K562 (cell line): ENCODE measurements around the gene ARFGAP1. TPM values are rescaled to one million over a fixed set of nuclear protein-coding genes. Genes with fewer than 3 reads are reported as not detected.

Source experiments
- ATAC-seq: fragments of 200-7000 bp; cut with Tn5 transposase; 3 replicates; pipeline ENCODE4 v1.9.1; 2020; ENCODE audit warnings: moderate library complexity
- BruUV-seq: library from RNA; stranded (reverse); fragments of 400-500 nt; replicated peaks from 2 replicates; lab custom pipeline; 2021; lab: Mats Ljungman, UMichigan
- CTCF ChIA-PET: fragments of 300-600 bp; formaldehyde crosslinking; extraction: SDS; loops from one replicate; lab custom pipeline; 2021; ENCODE audit warnings: low intra/inter-chr PET ratio; lab: Yijun Ruan, JAX
- POLR2A ChIA-PET: fragments of 300-600, 350-650 bp; sonication (Branson Sonifier 250); formaldehyde crosslinking; extraction: SDS; loops from one replicate; lab custom pipeline; 2021; ENCODE audit warnings: antibody characterized with exemption, inconsistent platforms; lab: Yijun Ruan, JAX
- DNase-seq, 4 experiments: peaks; one replicate each; pipeline versions ENCODE4 v3.0.0 to v3.0.0-alpha.2; 2011 to 2018; ENCODE audit warnings: low spot score in 3 of 4, mixed read lengths in 3 of 4; ENCODE audit errors: extremely low read depth in 1 of 4
- FAIRE-seq: peaks from 2 replicates; lab custom pipeline; 2011; peaks lifted over from hg19 to GRCh38; lab: Jason Lieb, UNC
- H2AFZ ChIP-seq: 2 replicates; pipeline ENCODE4 v1.6.0; 2011; ENCODE audit warnings: low read depth, low read length, control low read depth, inconsistent platforms
- H3K27ac ChIP-seq: fragments of 200-600 bp; 3 replicates; pipeline ENCODE4 v1.8.0; 2011; ENCODE audit warnings: low read depth, mild to moderate bottlenecking, control low read depth, inconsistent platforms, low read length, moderate library complexity, mixed read lengths; ENCODE audit errors: extremely low read depth
- H3K27me3 ChIP-seq, 2 experiments: fragments of 300-600 bp in 1 of 2; 2 replicates in 1 of 2; 3 replicates in 1 of 2; pipeline versions ENCODE4 v1.6.0 to v1.8.0; 2011; ENCODE audit warnings: inconsistent platforms in 2 of 2, low read length in 2 of 2, mild to moderate bottlenecking in 1 of 2, mixed read lengths in 1 of 2, moderate library complexity in 1 of 2; ENCODE audit not compliant: control insufficient read depth in 2 of 2, insufficient read depth in 2 of 2
- H3K36me3 ChIP-seq: fragments of 300-600 bp; 3 replicates; pipeline ENCODE4 v1.8.0; 2011; ENCODE audit warnings: mild to moderate bottlenecking, low read length, inconsistent platforms; ENCODE audit not compliant: control insufficient read depth, insufficient read depth
- H3K4me1 ChIP-seq, 2 experiments: fragments of 200-600 bp in 1 of 2; replicated peaks in 1 of 2; 2 replicates in 1 of 2; 3 replicates in 1 of 2; pipeline versions ENCODE4 v1.5.1 to v1.8.0; 2011; ENCODE audit warnings: inconsistent platforms in 2 of 2, low read length in 2 of 2, mild to moderate bottlenecking in 1 of 2, mixed read lengths in 1 of 2, moderate library complexity in 1 of 2; ENCODE audit not compliant: control insufficient read depth in 2 of 2, insufficient read depth in 2 of 2
- H3K4me2 ChIP-seq: 2 replicates; pipeline ENCODE4 v1.6.1; 2011; ENCODE audit warnings: low read length, control low read depth, inconsistent platforms, mixed read lengths; ENCODE audit not compliant: insufficient read depth
- H3K4me3 ChIP-seq: fragments of 200-600 bp; sonication (generic), shearing (Covaris generic); 2 replicates; pipeline ENCODE4 v1.5.1; 2016; ENCODE audit warnings: control low read depth, inconsistent platforms
- H3K79me2 ChIP-seq: fragments of 200-600 bp; 3 replicates; pipeline ENCODE4 v1.8.0; 2011; ENCODE audit warnings: low read length, inconsistent platforms; ENCODE audit not compliant: control insufficient read depth, insufficient read depth
- H3K9ac ChIP-seq, 2 experiments: 2 replicates each; pipeline versions ENCODE4 v1.6.0 to v1.6.1; 2011; ENCODE audit warnings: low read depth in 2 of 2, low read length in 2 of 2, control low read depth in 1 of 2, inconsistent platforms in 1 of 2, mild to moderate bottlenecking in 1 of 2, mixed read lengths in 1 of 2; ENCODE audit not compliant: insufficient read depth in 1 of 2
- H3K9me1 ChIP-seq: one replicate; pipeline ENCODE4 v1.6.0; 2011; ENCODE audit warnings: inconsistent platforms, mild to moderate bottlenecking, low read length, moderate library complexity; ENCODE audit not compliant: control insufficient read depth, insufficient read depth
- H3K9me3 ChIP-seq: replicated peaks from 2 replicates; pipeline ENCODE4 v1.5.1; 2011; ENCODE audit warnings: low read depth, low read length, inconsistent platforms; ENCODE audit not compliant: control insufficient read depth, insufficient read depth
- H4K20me1 ChIP-seq: replicated peaks from 2 replicates; pipeline ENCODE4 v1.6.1; 2011; ENCODE audit warnings: low read length, inconsistent platforms, mixed read lengths; ENCODE audit not compliant: control insufficient read depth, insufficient read depth
- CBX3 ChIP-seq, 2 experiments: IDR thresholded peaks; 1 replicate in 1 of 2; 2 replicates in 1 of 2; pipeline ENCODE4 v1.6.1; 2012; ENCODE audit warnings: inconsistent platforms in 2 of 2, low read length in 2 of 2, borderline replicate concordance in 1 of 2, control low read depth in 1 of 2
- CBX8 ChIP-seq: fragments of 200-600 bp; sonication (generic); IDR thresholded peaks from 2 replicates; pipeline ENCODE4 v1.6.1; 2012; ENCODE audit warnings: borderline replicate concordance, mixed run types, low read depth, mild to moderate bottlenecking, moderate library complexity, mixed read lengths, low read length, control low read depth, inconsistent platforms; ENCODE audit not compliant: poor library complexity, severe bottlenecking; ENCODE audit errors: extremely low read depth
- CCAR2 ChIP-seq: fragments of 200-400 bp; formaldehyde crosslinking; IDR thresholded peaks from 2 replicates; pipeline ENCODE4 v1.6.1; 2017; ENCODE audit warnings: mild to moderate bottlenecking, low read depth, low read length
- CHCHD3 ChIP-seq: fragments of 250-450 bp; sonication (Bioruptor Pico); IDR thresholded peaks from 2 replicates; pipeline ENCODE4 v2.1.2; 2022; ENCODE audit warnings: mild to moderate bottlenecking
- NCOR1 ChIP-seq: fragments of 450-650 bp; IDR thresholded peaks from 2 replicates; pipeline ENCODE4 v1.6.1; 2016; ENCODE audit warnings: mild to moderate bottlenecking, moderate library complexity
- SAFB2 ChIP-seq: fragments of 200-400 bp; formaldehyde crosslinking; IDR thresholded peaks from 2 replicates; pipeline ENCODE4 v1.6.1; 2018; ENCODE audit warnings: borderline replicate concordance, low read length, low read depth, moderate library complexity; ENCODE audit not compliant: severe bottlenecking
- WHSC1 ChIP-seq: IDR thresholded peaks from one replicate; pipeline ENCODE4 v1.6.1; 2012; ENCODE audit warnings: low read length, control low read depth, inconsistent platforms
- ZNF354B ChIP-seq: fragments of 250-450 bp; sonication (Bioruptor Pico); IDR thresholded peaks from 2 replicates; pipeline ENCODE4 v1.4.0; 2020
- ZNF77 ChIP-seq: fragments of 250-450 bp; sonication (Bioruptor Pico); IDR thresholded peaks from 2 replicates; pipeline ENCODE4 v1.5.0; 2020
- WGBS: fragments of 100-300 bp; shearing (Covaris generic); methylation state at CpG from one replicate; pipeline ENCODE4 v1.1.6; 2016; ENCODE audit warnings: low coverage, mixed read lengths; ENCODE audit not compliant: insufficient coverage; ENCODE audit errors: missing lambda C conversion rate; 5-methylcytosine and 5-hydroxymethylcytosine counted together
- in situ Hi-C: fragments of 300-500 bp; cut with MboI; formaldehyde crosslinking; loops from 4 replicates; pipeline ENCODE4 v1.15.0; 2018; ENCODE audit warnings: inconsistent platforms, mixed read lengths
- intact Hi-C: fragments of 100-400 bp; cut with micrococcal nuclease; formaldehyde crosslinking; loops from 2 replicates; pipeline ENCODE4 v1.14.2; 2022
- polyA plus RNA-seq, 8 experiments: library from polyadenylated mRNA; depleted of rRNA in 4 of 8; stranded (reverse) in 5 of 8; unstranded in 3 of 8; fragments of >200 nt; fragmentation: Nextera tagmentation in 2 of 8; fragmentation: Illumina TruSeq in 1 of 8; extraction: Ambion mirVana in 2 of 8; extraction: Trizol in 1 of 8; gene quantifications; 2 replicates each; pipeline versions ENCODE4 v1.2.1 to v1.2.3, GENCODE V29; 2011 to 2014; ENCODE audit warnings: inconsistent platforms in 1 of 8, missing spikeins in 1 of 8
- total RNA-seq, 7 experiments: library from RNA; depleted of rRNA in 6 of 7; stranded (reverse); fragments of >200 nt in 6 of 7; fragmentation: Illumina TruSeq in 2 of 7; extraction: Trizol in 2 of 7; gene quantifications; 2 replicates each; pipeline versions ENCODE4 v1.2.1 to v1.2.3, GENCODE V29; 2011 to 2021; ENCODE audit warnings: low replicate concordance in 1 of 7
- TF ChIP-seq, protein P1 (sequence below): sonication (generic); formaldehyde crosslinking; IDR thresholded peaks from 2 replicates; pipeline ENCODE4 v1.8.0; 2022; ENCODE audit warnings: mild to moderate bottlenecking, low read depth, missing genetic modification reagents
- TF ChIP-seq, protein P2 (sequence below): IDR thresholded peaks from 2 replicates; pipeline ENCODE4 v1.6.1; 2014; ENCODE audit warnings: antibody characterized with exemption
- TF ChIP-seq, protein P3 (sequence below), 2 experiments: fragments of 450-650 bp; conservative IDR thresholded peaks; 2 replicates each; pipeline ENCODE4 v1.6.1; 2017; ENCODE audit warnings: mild to moderate bottlenecking in 2 of 2, moderate library complexity in 2 of 2
- TF ChIP-seq, protein P4 (sequence below): fragments of 450-650 bp; IDR thresholded peaks from 2 replicates; pipeline ENCODE4 v1.6.1; 2016; ENCODE audit warnings: mild to moderate bottlenecking

Gene ARFGAP1
- total and polyA plus RNA-seq, 9 of the 15 experiments (the other 6 are each of a cell fraction or from before 2014, with no cell fraction given): 0.53 to 102 (median 33.5) TPM

DNA sequence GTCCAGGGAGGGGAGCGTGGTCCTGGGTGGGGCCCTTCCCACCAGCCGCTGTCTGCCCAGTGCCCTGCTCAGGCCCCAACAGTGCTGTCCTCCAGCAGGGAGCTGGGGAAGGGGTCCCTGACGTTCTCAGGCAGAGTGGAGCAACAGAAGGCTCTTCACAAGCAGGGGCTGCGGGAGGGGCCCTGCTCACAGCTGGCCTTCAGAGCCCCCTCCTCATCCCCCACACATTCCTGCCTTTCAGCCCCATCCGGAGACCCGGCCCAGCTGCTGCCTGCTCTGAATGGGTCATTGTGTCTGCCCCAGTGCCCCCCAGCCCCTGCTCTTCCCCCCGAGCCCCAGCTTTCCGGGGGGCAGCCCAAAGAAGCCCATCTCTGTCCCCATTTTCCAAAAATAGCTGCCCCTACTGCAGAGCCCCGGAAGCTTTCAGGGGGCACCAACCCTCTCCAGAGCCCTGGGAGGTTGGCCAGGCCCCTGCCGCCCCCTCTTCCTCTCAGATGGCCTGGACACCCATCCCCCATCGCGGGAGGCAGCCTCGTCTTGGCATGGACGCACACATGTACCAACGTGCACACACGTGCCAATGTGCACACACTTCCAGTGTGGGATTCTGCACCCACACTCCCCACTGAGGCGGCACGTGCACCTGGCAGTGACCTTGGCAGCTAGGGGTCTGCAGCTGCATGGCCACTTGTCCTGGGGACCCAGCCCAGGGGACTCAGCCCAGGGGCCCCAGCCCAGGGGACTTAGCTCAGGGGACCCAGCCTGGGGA is 24.1 kb downstream of the ARFGAP1 start:
- no peaks in the 10 kb centered on the region for H3K79me2 ChIP-seq
- in situ Hi-C loops: no loop called here
- POLR2A ChIA-PET: interaction anchor here (0.6 to 1.0 kb wide), 4 partner anchors 9 to 696 kb away, joined by 3 to 5 read pairs (median 4); no protein-coding TSS in a partner anchor
- TF ChIP-seq, protein P1, sequence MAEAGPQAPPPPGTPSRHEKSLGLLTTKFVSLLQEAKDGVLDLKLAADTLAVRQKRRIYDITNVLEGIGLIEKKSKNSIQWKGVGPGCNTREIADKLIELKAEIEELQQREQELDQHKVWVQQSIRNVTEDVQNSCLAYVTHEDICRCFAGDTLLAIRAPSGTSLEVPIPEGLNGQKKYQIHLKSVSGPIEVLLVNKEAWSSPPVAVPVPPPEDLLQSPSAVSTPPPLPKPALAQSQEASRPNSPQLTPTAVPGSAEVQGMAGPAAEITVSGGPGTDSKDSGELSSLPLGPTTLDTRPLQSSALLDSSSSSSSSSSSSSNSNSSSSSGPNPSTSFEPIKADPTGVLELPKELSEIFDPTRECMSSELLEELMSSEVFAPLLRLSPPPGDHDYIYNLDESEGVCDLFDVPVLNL (CRISPR knock-in tag): no peak
- TF ChIP-seq WHSC1 (no peak), CHCHD3 (CRISPR knock-in tag) (no peak), CBX3 (IDR thresholded peaks at IDR 0.05; ENCODE audit: borderline replicate concordance in 1 of 2, low read length in 2 of 2) (no peak), CBX8 (no peak), ZNF77 (no peak), SAFB2 (no peak), NCOR1 (no peak), CCAR2 (no peak), ZNF354B (CRISPR knock-in tag) (no peak)
- TF ChIP-seq, protein P2, sequence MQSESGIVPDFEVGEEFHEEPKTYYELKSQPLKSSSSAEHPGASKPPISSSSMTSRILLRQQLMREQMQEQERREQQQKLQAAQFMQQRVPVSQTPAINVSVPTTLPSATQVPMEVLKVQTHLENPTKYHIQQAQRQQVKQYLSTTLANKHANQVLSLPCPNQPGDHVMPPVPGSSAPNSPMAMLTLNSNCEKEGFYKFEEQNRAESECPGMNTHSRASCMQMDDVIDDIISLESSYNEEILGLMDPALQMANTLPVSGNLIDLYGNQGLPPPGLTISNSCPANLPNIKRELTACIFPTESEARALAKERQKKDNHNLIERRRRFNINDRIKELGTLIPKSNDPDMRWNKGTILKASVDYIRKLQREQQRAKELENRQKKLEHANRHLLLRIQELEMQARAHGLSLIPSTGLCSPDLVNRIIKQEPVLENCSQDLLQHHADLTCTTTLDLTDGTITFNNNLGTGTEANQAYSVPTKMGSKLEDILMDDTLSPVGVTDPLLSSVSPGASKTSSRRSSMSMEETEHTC: no peak
- TF ChIP-seq, protein P3, sequence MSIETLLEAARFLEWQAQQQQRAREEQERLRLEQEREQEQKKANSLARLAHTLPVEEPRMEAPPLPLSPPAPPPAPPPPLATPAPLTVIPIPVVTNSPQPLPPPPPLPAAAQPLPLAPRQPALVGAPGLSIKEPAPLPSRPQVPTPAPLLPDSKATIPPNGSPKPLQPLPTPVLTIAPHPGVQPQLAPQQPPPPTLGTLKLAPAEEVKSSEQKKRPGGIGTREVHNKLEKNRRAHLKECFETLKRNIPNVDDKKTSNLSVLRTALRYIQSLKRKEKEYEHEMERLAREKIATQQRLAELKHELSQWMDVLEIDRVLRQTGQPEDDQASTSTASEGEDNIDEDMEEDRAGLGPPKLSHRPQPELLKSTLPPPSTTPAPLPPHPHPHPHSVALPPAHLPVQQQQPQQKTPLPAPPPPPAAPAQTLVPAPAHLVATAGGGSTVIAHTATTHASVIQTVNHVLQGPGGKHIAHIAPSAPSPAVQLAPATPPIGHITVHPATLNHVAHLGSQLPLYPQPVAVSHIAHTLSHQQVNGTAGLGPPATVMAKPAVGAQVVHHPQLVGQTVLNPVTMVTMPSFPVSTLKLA (conservative IDR thresholded peaks at IDR 0.05): no peak
- TF ChIP-seq, protein P4, sequence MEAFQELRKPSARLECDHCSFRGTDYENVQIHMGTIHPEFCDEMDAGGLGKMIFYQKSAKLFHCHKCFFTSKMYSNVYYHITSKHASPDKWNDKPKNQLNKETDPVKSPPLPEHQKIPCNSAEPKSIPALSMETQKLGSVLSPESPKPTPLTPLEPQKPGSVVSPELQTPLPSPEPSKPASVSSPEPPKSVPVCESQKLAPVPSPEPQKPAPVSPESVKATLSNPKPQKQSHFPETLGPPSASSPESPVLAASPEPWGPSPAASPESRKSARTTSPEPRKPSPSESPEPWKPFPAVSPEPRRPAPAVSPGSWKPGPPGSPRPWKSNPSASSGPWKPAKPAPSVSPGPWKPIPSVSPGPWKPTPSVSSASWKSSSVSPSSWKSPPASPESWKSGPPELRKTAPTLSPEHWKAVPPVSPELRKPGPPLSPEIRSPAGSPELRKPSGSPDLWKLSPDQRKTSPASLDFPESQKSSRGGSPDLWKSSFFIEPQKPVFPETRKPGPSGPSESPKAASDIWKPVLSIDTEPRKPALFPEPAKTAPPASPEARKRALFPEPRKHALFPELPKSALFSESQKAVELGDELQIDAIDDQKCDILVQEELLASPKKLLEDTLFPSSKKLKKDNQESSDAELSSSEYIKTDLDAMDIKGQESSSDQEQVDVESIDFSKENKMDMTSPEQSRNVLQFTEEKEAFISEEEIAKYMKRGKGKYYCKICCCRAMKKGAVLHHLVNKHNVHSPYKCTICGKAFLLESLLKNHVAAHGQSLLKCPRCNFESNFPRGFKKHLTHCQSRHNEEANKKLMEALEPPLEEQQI: no peak

More for the DNA sequence above, 24.1 kb downstream of the ARFGAP1 start:
- H4K20me1 ChIP-seq: peaks cover 15% of the 10 kb centered on the region; the same call in 1 of the 2 replicates
- H3K4me3 ChIP-seq: no peak overlapping the region
- H3K36me3 ChIP-seq: no peaks in the 10 kb centered on the region
- peaks cover 12 to 38% of the 10 kb centered on the region in 2 experiments; a peak in 4 of 5 replicates for H3K27me3 ChIP-seq
- no peak overlapping the region for H2AFZ ChIP-seq
- H3K4me2 ChIP-seq: no peak overlapping the region
- peaks cover 0 to 53% of the 10 kb centered on the region in 2 experiments; a peak in 2 of 5 replicates for H3K4me1 ChIP-seq
- H3K9me3 ChIP-seq: no peaks in the 10 kb centered on the region
- BruUV-seq: no TSS peak
- FAIRE-seq: no peak
- CTCF ChIA-PET: no interaction called here
- H3K9ac ChIP-seq: no peak overlapping the region; a peak in 1 of 4 replicates
- WGBS: 1% methylated on average over 16 of the region's 18 CpGs
- DNase-seq: no peak
- intact Hi-C loops: no loop called here
- H3K9me1 ChIP-seq: no peaks in the 10 kb centered on the region
- H3K27ac ChIP-seq: no peak overlapping the region
- ATAC-seq: no peak
